B cell (primary cell): ENCODE measurements around the gene PLAAT3. TPM values are rescaled to one million over a fixed set of nuclear protein-coding genes. Genes with fewer than 3 reads are reported as not detected.

Experiments used
- ATAC-seq: fragments of 200-7000 bp; cut with Tn5 transposase; one replicate; pipeline ENCODE4 v1.10.0; 2021; ENCODE audit warnings: low read depth, mild to moderate bottlenecking, moderate number of reproducible peaks, moderate library complexity
- CTCF ChIA-PET: fragments of 350-600 bp; sonication (Branson Sonifier 250); formaldehyde crosslinking; loops from one replicate; lab custom pipeline; 2021; ENCODE audit warnings: antibody characterized with exemption, inconsistent platforms; lab: Charles Lee
- POLR2A ChIA-PET: fragments of 350-600 bp; sonication (Branson Sonifier 250); formaldehyde crosslinking; loops from one replicate; lab custom pipeline; 2021; ENCODE audit warnings: antibody characterized with exemption; lab: Charles Lee
- DNase-seq: peaks from one replicate; pipeline ENCODE4 v3.0.0; 2013
- H2AFZ ChIP-seq: 2 replicates; pipeline ENCODE4 v1.6.1; 2012; ENCODE audit warnings: mild to moderate bottlenecking, low read depth, low read length; ENCODE audit not compliant: insufficient read depth, poor library complexity, severe bottlenecking
- H3K27ac ChIP-seq, 2 donors: 1 replicate in 1 of 2; 2 replicates in 1 of 2; pipeline ENCODE4 v1.5.1; 2012 to 2013; ENCODE audit warnings: low read length in 2 of 2, mild to moderate bottlenecking in 2 of 2, moderate library complexity in 1 of 2
- H3K27me3 ChIP-seq, 4 experiments: fragments of 200-600 bp in 1 of 4; sonication (generic) in 1 of 4; replicated peaks in 1 of 4; 1 replicate in 2 of 4; 2 replicates in 2 of 4; pipeline versions ENCODE4 v1.6.1 to v1.7.0; 2013 to 2016; ENCODE audit warnings: low read length in 3 of 4, mild to moderate bottlenecking in 2 of 4, mixed read lengths in 1 of 4, moderate library complexity in 1 of 4; ENCODE audit not compliant: insufficient read depth in 4 of 4, control insufficient read depth in 3 of 4; ENCODE audit errors: control extremely low read depth in 1 of 4
- H3K36me3 ChIP-seq, 2 experiments: replicated peaks in 1 of 2; 1 replicate in 1 of 2; 2 replicates in 1 of 2; pipeline versions ENCODE4 v1.6.1 to v1.7.1; 2013; ENCODE audit warnings: low read length in 1 of 2; ENCODE audit not compliant: insufficient read depth in 2 of 2, control insufficient read depth in 1 of 2; ENCODE audit errors: control extremely low read depth in 1 of 2, extremely low read depth in 1 of 2
- H3K4me1 ChIP-seq, 2 donors: fragments of 200-600 bp in 1 of 2; sonication (generic) in 1 of 2; 1 replicate in 1 of 2; 2 replicates in 1 of 2; pipeline versions ENCODE4 v1.5.1 to v1.6.1; 2013 to 2017; ENCODE audit warnings: low read length in 2 of 2; ENCODE audit not compliant: control insufficient read depth in 2 of 2, insufficient read depth in 2 of 2
- H3K4me2 ChIP-seq: replicated peaks from 2 replicates; pipeline ENCODE3; 2012; ENCODE audit warnings: mild to moderate bottlenecking, low read depth, low read length; ENCODE audit not compliant: poor library complexity, severe bottlenecking
- H3K4me3 ChIP-seq, 5 experiments: fragments of 200-600 bp in 1 of 5; sonication (generic) in 1 of 5; 1 replicate in 3 of 5; 2 replicates in 2 of 5; pipeline versions ENCODE4 v1.5.1 to v1.7.0; 2011 to 2016; ENCODE audit warnings: low read length in 4 of 5, mild to moderate bottlenecking in 4 of 5, low read depth in 2 of 5, control low read depth in 1 of 5, moderate library complexity in 1 of 5; ENCODE audit not compliant: insufficient read depth in 1 of 5; ENCODE audit errors: control extremely low read depth in 1 of 5, extremely low read depth in 1 of 5
- H3K79me2 ChIP-seq: fragments of 200-600 bp; sonication (generic); one replicate; pipeline ENCODE4 v1.6.0; 2016; ENCODE audit warnings: low read length; ENCODE audit not compliant: control insufficient read depth, insufficient read depth
- H3K9ac ChIP-seq: fragments of 200-600 bp; sonication (generic); 2 replicates; pipeline ENCODE4 v1.6.1; 2017; ENCODE audit warnings: mild to moderate bottlenecking, low read length, moderate library complexity
- H3K9me3 ChIP-seq, 3 donors: one replicate each; pipeline versions ENCODE4 v1.6.1 to v1.7.1; 2013; ENCODE audit warnings: low read length in 2 of 3; ENCODE audit not compliant: control insufficient read depth in 2 of 3, insufficient read depth in 1 of 3; ENCODE audit errors: control extremely low read depth in 1 of 3
- H4K20me1 ChIP-seq: 2 replicates; pipeline ENCODE4 v1.6.0; 2012; ENCODE audit warnings: mild to moderate bottlenecking, low read length; ENCODE audit not compliant: insufficient read depth, control insufficient read depth, poor library complexity, severe bottlenecking
- H3K27ac Mint-ChIP-seq: one replicate; pipeline ENCODE4 v1.8.0; 2021; ENCODE audit warnings: mixed read lengths
- H3K27me3 Mint-ChIP-seq: one replicate; pipeline ENCODE4 v1.8.0; 2021; ENCODE audit warnings: mixed read lengths
- H3K4me1 Mint-ChIP-seq: one replicate; pipeline ENCODE4 v1.8.0; 2021; ENCODE audit warnings: mixed read lengths
- H3K4me3 Mint-ChIP-seq: one replicate; pipeline ENCODE4 v1.8.0; 2021; ENCODE audit warnings: mixed read lengths
- H3K9me3 Mint-ChIP-seq: one replicate; pipeline ENCODE4 v1.8.0; 2022; ENCODE audit warnings: mixed read lengths; ENCODE audit not compliant: insufficient read depth
- EZH2 ChIP-seq: IDR thresholded peaks from 2 replicates; pipeline ENCODE4 v1.6.1; 2012; ENCODE audit warnings: borderline replicate concordance, low read depth, mild to moderate bottlenecking, moderate library complexity, low read length; ENCODE audit not compliant: insufficient read depth, poor library complexity, severe bottlenecking
- WGBS: methylation state at CpG from one replicate; pipeline ENCODE4 v1.1.5; 2013; ENCODE audit warnings: missing lambda C conversion rate; ENCODE audit not compliant: insufficient coverage; 5-methylcytosine and 5-hydroxymethylcytosine counted together
- intact Hi-C: fragments of 100-400 bp; cut with micrococcal nuclease; formaldehyde crosslinking; loops from one replicate; pipeline ENCODE4 v1.10.0; 2022
- polyA plus RNA-seq: library from polyadenylated mRNA; depleted of rRNA; stranded (reverse); fragments of >200 nt; gene quantifications from 2 replicates; pipeline ENCODE4 v1.2.3, GENCODE V29; 2012
- total RNA-seq, 2 donors: library from RNA; stranded (reverse); fragments of 120-200 nt in 1 of 2; gene quantifications; 1 replicate in 1 of 2; 2 replicates in 1 of 2; pipeline versions ENCODE4 v1.2.3 to v1.2.4, GENCODE V29; 2013 to 2022
- TF ChIP-seq, protein P1 (sequence below): fragments of 200-600 bp; IDR thresholded peaks from one replicate; pipeline ENCODE4 v1.8.0; 2022; ENCODE audit warnings: antibody characterized with exemption, mild to moderate bottlenecking

The PLAAT3 gene
- total and polyA plus RNA-seq, 2 donors (not counting 1 experiment from before 2014, with no cell fraction given), result 2.3 to 3.1 TPM

- H3K4me3 Mint-ChIP-seq, result no peak within 1 kb of the TSS
- H3K36me3 ChIP-seq, result no peaks in the 10 kb centered on the region
- TF ChIP-seq EZH2, result no peak
- CTCF ChIA-PET, result interaction anchor here (1.4 kb wide), 1 partner anchor 26 kb away, joined by 3 read pairs; no protein-coding TSS in a partner anchor
- ATAC-seq (no peak), DNase-seq (no peak)
- no peak within 1 kb of the TSS for H2AFZ ChIP-seq
- 98% methylated on average over 9 of the region's 13 CpGs for WGBS
- intact Hi-C loops, result no loop called here
- H3K9ac ChIP-seq, result no peak within 1 kb of the TSS
- no peaks in the 10 kb centered on the region for H4K20me1 ChIP-seq
- H3K4me3 ChIP-seq, result no peak within 1 kb of the TSS
- H3K27ac Mint-ChIP-seq, result no peak within 1 kb of the TSS
- H3K9me3 Mint-ChIP-seq, result no peaks in the 10 kb centered on the region
- peaks cover 0 to 5% (median 0%) of the 10 kb centered on the region in 3 donors for H3K9me3 ChIP-seq
- no peak within 1 kb of the TSS for H3K4me2 ChIP-seq
- H3K4me1 ChIP-seq, result peaks cover 33 to 44% of the 10 kb centered on the region in 2 donors
- POLR2A ChIA-PET, result interaction anchor here (0.5 to 0.7 kb wide), 3 partner anchors 33 to 1688 kb away, joined by 4 to 13 read pairs (median 8); no protein-coding TSS in a partner anchor
- no peaks in the 10 kb centered on the region for H3K79me2 ChIP-seq
- peaks cover 0 to 4% (median 2%) of the 10 kb centered on the region in 4 experiments for H3K27me3 ChIP-seq
- H3K27ac ChIP-seq, result no peak within 1 kb of the TSS
- H3K4me1 Mint-ChIP-seq, result peaks cover 38% of the 10 kb centered on the region
- peaks cover 19% of the 10 kb centered on the region for H3K27me3 Mint-ChIP-seq
These were observed 50.8 kb downstream of the PLAAT3 start, which contains the start of gene PLAAT2 for GRCh38 chr11:63563201-63564055. PLAAT2 (minus strand) TSS chr11:63563379; CDS start chr11:63563324, 55 bp downstream.

GRCh38 chr11:63560506-63561180, 53.6 kb downstream of the PLAAT3 start:
- H3K27me3 ChIP-seq, result peaks cover 0 to 4% (median 2%) of the 10 kb centered on the region in 4 experiments
- H3K27ac ChIP-seq, result no peak overlapping the region
- CTCF ChIA-PET, result no interaction called here
- intact Hi-C loops, result no loop called here
- ATAC-seq (no peak), DNase-seq (no peak)
- peaks cover 18% of the 10 kb centered on the region for H3K4me1 Mint-ChIP-seq
- H3K4me3 Mint-ChIP-seq, result no peak overlapping the region
- peaks cover 26% of the 10 kb centered on the region for H3K27me3 Mint-ChIP-seq
- no peak overlapping the region for H3K9ac ChIP-seq
- H3K79me2 ChIP-seq, result no peaks in the 10 kb centered on the region
- H3K4me2 ChIP-seq, result no peak overlapping the region
- no peaks in the 10 kb centered on the region for H3K9me3 ChIP-seq
- H3K27ac Mint-ChIP-seq, result no peak overlapping the region
- H2AFZ ChIP-seq, result no peak overlapping the region
- TF ChIP-seq EZH2, result no peak
- TF ChIP-seq, protein P1, sequence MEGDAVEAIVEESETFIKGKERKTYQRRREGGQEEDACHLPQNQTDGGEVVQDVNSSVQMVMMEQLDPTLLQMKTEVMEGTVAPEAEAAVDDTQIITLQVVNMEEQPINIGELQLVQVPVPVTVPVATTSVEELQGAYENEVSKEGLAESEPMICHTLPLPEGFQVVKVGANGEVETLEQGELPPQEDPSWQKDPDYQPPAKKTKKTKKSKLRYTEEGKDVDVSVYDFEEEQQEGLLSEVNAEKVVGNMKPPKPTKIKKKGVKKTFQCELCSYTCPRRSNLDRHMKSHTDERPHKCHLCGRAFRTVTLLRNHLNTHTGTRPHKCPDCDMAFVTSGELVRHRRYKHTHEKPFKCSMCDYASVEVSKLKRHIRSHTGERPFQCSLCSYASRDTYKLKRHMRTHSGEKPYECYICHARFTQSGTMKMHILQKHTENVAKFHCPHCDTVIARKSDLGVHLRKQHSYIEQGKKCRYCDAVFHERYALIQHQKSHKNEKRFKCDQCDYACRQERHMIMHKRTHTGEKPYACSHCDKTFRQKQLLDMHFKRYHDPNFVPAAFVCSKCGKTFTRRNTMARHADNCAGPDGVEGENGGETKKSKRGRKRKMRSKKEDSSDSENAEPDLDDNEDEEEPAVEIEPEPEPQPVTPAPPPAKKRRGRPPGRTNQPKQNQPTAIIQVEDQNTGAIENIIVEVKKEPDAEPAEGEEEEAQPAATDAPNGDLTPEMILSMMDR, result no peak
- H3K4me3 ChIP-seq, result no peak overlapping the region
- H3K36me3 ChIP-seq, result no peaks in the 10 kb centered on the region
- peaks cover 11 to 18% of the 10 kb centered on the region in 2 donors for H3K4me1 ChIP-seq
- POLR2A ChIA-PET, result no interaction called here
- no peaks in the 10 kb centered on the region for H3K9me3 Mint-ChIP-seq
- no peaks in the 10 kb centered on the region for H4K20me1 ChIP-seq
- WGBS, result 42% methylated on average over 2 of the region's 7 CpGs
